H1 (cell line): Measurements from ENCODE around the gene COPS6. TPM values are rescaled to one million over a fixed set of nuclear protein-coding genes. Genes with fewer than 3 reads are reported as not detected.

ENCODE experiments used
- CTCF ChIA-PET: fragments of 300-600 bp; sonication (Branson Sonifier 250); formaldehyde crosslinking; loops from one replicate; lab custom pipeline; 2021; ENCODE audit not compliant: partially characterized antibody; lab: Charles Lee
- POLR2A ChIA-PET: fragments of 300-600 bp; sonication (Branson Sonifier 250); formaldehyde crosslinking; loops from one replicate; lab custom pipeline; 2021; ENCODE audit warnings: inconsistent platforms; ENCODE audit not compliant: partially characterized antibody; lab: Charles Lee
- DNase-seq, 2 experiments: peaks; one replicate each; pipeline versions ENCODE4 v3.0.0 to v3.0.0-alpha.2; 2010 to 2022; ENCODE audit warnings: low spot score in 2 of 2, low read depth in 1 of 2, mixed read lengths in 1 of 2
- FAIRE-seq: peaks from 2 replicates; lab custom pipeline; 2011; peaks lifted over from hg19 to GRCh38; lab: Jason Lieb, UNC
- H2AFZ ChIP-seq: 2 replicates; pipeline ENCODE4 v1.8.1; 2012; ENCODE audit warnings: low read length, inconsistent platforms
- H2AK5ac ChIP-seq: 2 replicates; pipeline ENCODE4 v1.6.1; 2013; ENCODE audit warnings: low read depth, low read length
- H2BK120ac ChIP-seq: replicated peaks from 2 replicates; pipeline ENCODE3; 2013; ENCODE audit warnings: low read depth, low read length, inconsistent platforms
- H2BK12ac ChIP-seq: 2 replicates; pipeline ENCODE4 v1.6.1; 2013; ENCODE audit warnings: low read depth, low read length
- H2BK15ac ChIP-seq: 2 replicates; pipeline ENCODE4 v1.6.1; 2013; ENCODE audit warnings: low read length
- H2BK20ac ChIP-seq: 2 replicates; pipeline ENCODE4 v1.6.1; 2013; ENCODE audit warnings: low read length
- H2BK5ac ChIP-seq: 2 replicates; pipeline ENCODE4 v1.6.1; 2013; ENCODE audit warnings: low read depth, low read length
- H3K14ac ChIP-seq: 2 replicates; pipeline ENCODE4 v1.6.1; 2013; ENCODE audit warnings: inconsistent platforms; ENCODE audit not compliant: insufficient read length
- H3K18ac ChIP-seq: 2 replicates; pipeline ENCODE4 v1.6.1; 2013; ENCODE audit warnings: low read length; ENCODE audit errors: extremely low read depth
- H3K23ac ChIP-seq: 2 replicates; pipeline ENCODE4 v1.6.1; 2013; ENCODE audit warnings: inconsistent platforms; ENCODE audit not compliant: insufficient read length
- H3K23me2 ChIP-seq: 2 replicates; pipeline ENCODE4 v1.6.1; 2013; ENCODE audit warnings: low read depth, low read length
- H3K27ac ChIP-seq: 2 replicates; pipeline ENCODE4 v1.6.1; 2011; ENCODE audit warnings: low read depth, low read length, inconsistent platforms
- H3K27me3 ChIP-seq, 4 experiments: replicated peaks in 1 of 4; 1 replicate in 1 of 4; 2 replicates in 3 of 4; pipeline versions ENCODE4 v1.6.1 to v1.8.1; 2011 to 2013; ENCODE audit warnings: low read length in 3 of 4, mild to moderate bottlenecking in 3 of 4, inconsistent platforms in 2 of 4, mixed read lengths in 2 of 4, moderate library complexity in 1 of 4; ENCODE audit not compliant: control insufficient read depth in 3 of 4, insufficient read depth in 3 of 4; ENCODE audit errors: extremely low read depth in 1 of 4
- H3K36me3 ChIP-seq, 4 experiments: 2 replicates each; pipeline versions ENCODE4 v1.6.1 to v1.8.1; 2011 to 2013; ENCODE audit warnings: mild to moderate bottlenecking in 4 of 4, low read length in 3 of 4, moderate library complexity in 2 of 4, control low read depth in 1 of 4, inconsistent platforms in 1 of 4; ENCODE audit not compliant: insufficient read depth in 4 of 4, control insufficient read depth in 2 of 4
- H3K4ac ChIP-seq: replicated peaks from 2 replicates; pipeline ENCODE3; 2013; ENCODE audit warnings: low read length, low read depth, mixed read lengths, inconsistent platforms; ENCODE audit not compliant: insufficient read length
- H3K4me1 ChIP-seq, 4 experiments: replicated peaks in 1 of 4; 1 replicate in 1 of 4; 2 replicates in 3 of 4; pipeline versions ENCODE4 v1.6.1 to v1.8.1; 2011 to 2013; ENCODE audit warnings: low read length in 3 of 4, inconsistent platforms in 2 of 4, mixed read lengths in 1 of 4; ENCODE audit not compliant: insufficient read depth in 4 of 4, control insufficient read depth in 3 of 4
- H3K4me2 ChIP-seq, 2 experiments: 2 replicates each; pipeline versions ENCODE4 v1.6.1 to v1.8.1; 2011 to 2013; ENCODE audit warnings: low read depth in 2 of 2, low read length in 2 of 2, control low read depth in 1 of 2, inconsistent platforms in 1 of 2, mild to moderate bottlenecking in 1 of 2; ENCODE audit not compliant: insufficient read depth in 1 of 2
- H3K4me3 ChIP-seq, 4 experiments: fragments of 200-600, 300-600 bp in 1 of 4; sonication (generic), shearing (Covaris generic), sonication (Bioruptor Twin) in 1 of 4; 2 replicates each; pipeline versions ENCODE4 v1.5.1 to v1.8.1; 2011 to 2016; ENCODE audit warnings: low read length in 4 of 4, low read depth in 3 of 4, control low read depth in 2 of 4, inconsistent platforms in 2 of 4, mild to moderate bottlenecking in 2 of 4, mixed read lengths in 1 of 4, moderate library complexity in 1 of 4; ENCODE audit not compliant: insufficient read depth in 2 of 4; ENCODE audit errors: extremely low read depth in 1 of 4
- H3K56ac ChIP-seq: replicated peaks from 2 replicates; pipeline ENCODE3; 2013; ENCODE audit warnings: low read depth, mild to moderate bottlenecking, mixed read lengths, low read length, inconsistent platforms; ENCODE audit not compliant: insufficient read length
- H3K79me1 ChIP-seq: 2 replicates; pipeline ENCODE4 v1.6.1; 2013; ENCODE audit warnings: low read depth, low read length, control low read depth
- H3K79me2 ChIP-seq, 2 experiments: 2 replicates each; pipeline versions ENCODE4 v1.6.1 to v1.8.1; 2012 to 2013; ENCODE audit warnings: low read length in 2 of 2, mild to moderate bottlenecking in 2 of 2, inconsistent platforms in 1 of 2; ENCODE audit not compliant: insufficient read depth in 2 of 2, control insufficient read depth in 1 of 2
- H3K9ac ChIP-seq, 4 experiments: replicated peaks in 1 of 4; 1 replicate in 1 of 4; 2 replicates in 3 of 4; pipeline versions ENCODE4 v1.6.1 to v1.8.1; 2011 to 2013; ENCODE audit warnings: low read depth in 3 of 4, low read length in 3 of 4, control low read depth in 2 of 4, mild to moderate bottlenecking in 2 of 4, moderate library complexity in 2 of 4, inconsistent platforms in 1 of 4; ENCODE audit errors: extremely low read depth in 1 of 4
- H3K9me3 ChIP-seq, 2 experiments: 2 replicates each; pipeline versions ENCODE4 v1.6.1 to v1.8.1; 2012 to 2013; ENCODE audit warnings: mild to moderate bottlenecking in 2 of 2, moderate library complexity in 2 of 2, control low read depth in 1 of 2, inconsistent platforms in 1 of 2, low read depth in 1 of 2, low read length in 1 of 2, mixed read lengths in 1 of 2; ENCODE audit not compliant: insufficient read depth in 2 of 2
- H4K20me1 ChIP-seq, 2 experiments: replicated peaks in 1 of 2; 2 replicates each; pipeline versions ENCODE3 to v1.8.1; 2011 to 2013; ENCODE audit warnings: inconsistent platforms in 2 of 2, low read length in 2 of 2, mild to moderate bottlenecking in 1 of 2; ENCODE audit not compliant: insufficient read depth in 2 of 2, control insufficient read depth in 1 of 2
- H4K5ac ChIP-seq: 2 replicates; pipeline ENCODE4 v1.6.1; 2013; ENCODE audit warnings: low read length, low read depth, mixed read lengths, inconsistent platforms; ENCODE audit not compliant: insufficient read length
- H4K8ac ChIP-seq: 2 replicates; pipeline ENCODE4 v1.8.0; 2013; ENCODE audit warnings: mild to moderate bottlenecking, moderate library complexity, low read length, inconsistent platforms; ENCODE audit not compliant: insufficient read depth; ENCODE audit errors: extremely low read depth
- H4K91ac ChIP-seq: replicated peaks from 2 replicates; pipeline ENCODE3; 2013; ENCODE audit warnings: low read length, mixed read lengths, inconsistent platforms; ENCODE audit not compliant: insufficient read length
- ASH2L ChIP-seq: fragments of 200-600, 300-600 bp; sonication (generic); IDR thresholded peaks from one replicate; pipeline ENCODE4 v1.7.1; 2017; ENCODE audit warnings: low read length
- CREB1 ChIP-seq: IDR thresholded peaks from 2 replicates; pipeline ENCODE4 v1.6.1; 2012; ENCODE audit warnings: inconsistent platforms
- E2F6 ChIP-seq: IDR thresholded peaks from 2 replicates; pipeline ENCODE4 v1.6.1; 2012; ENCODE audit warnings: inconsistent platforms
- POLR2AphosphoS5 ChIP-seq: IDR thresholded peaks from 2 replicates; pipeline ENCODE4 v1.6.1; 2011; ENCODE audit warnings: low read depth, low read length
- WGBS, 2 experiments: shearing (Covaris generic) in 1 of 2; methylation state at CpG; one replicate each; pipeline versions ENCODE4 v1.1.6 to v1.1.7; 2013 to 2015; ENCODE audit warnings: low lambda C conversion rate in 2 of 2, mixed read lengths in 2 of 2, inconsistent platforms in 1 of 2, low coverage in 1 of 2, missing lambda C conversion rate in 1 of 2; ENCODE audit not compliant: insufficient replicate concordance in 2 of 2, insufficient coverage in 1 of 2, insufficient read length in 1 of 2; ENCODE audit errors: extremely low coverage in 1 of 2, missing lambda C conversion rate in 1 of 2; 5-methylcytosine and 5-hydroxymethylcytosine counted together
- polyA plus RNA-seq, 7 experiments: library from polyadenylated mRNA; depleted of rRNA in 3 of 7; stranded (reverse) in 5 of 7; unstranded in 2 of 7; fragments of >200 nt in 5 of 7; fragments of 200-250 nt in 2 of 7; gene quantifications; 1 replicate in 5 of 7; 2 replicates in 1 of 7; 4 replicates in 1 of 7; pipeline versions ENCODE4 v1.2.1 to v1.2.3, GENCODE V29; 2011 to 2013; ENCODE audit warnings: missing spikeins in 2 of 7, mixed read lengths in 2 of 7
- total RNA-seq: library from RNA; stranded (reverse); fragmentation: NEBNext Ultra II Directional; extraction: Animal tissue kit (Norgen Biotek cat#: 25700); gene quantifications from 2 replicates; pipeline ENCODE4 v1.2.1, GENCODE V29; 2021

The COPS6 gene
- total and polyA plus RNA-seq, 2 of the 8 experiments (the other 6 are each of a cell fraction or from before 2014, with no cell fraction given): 127 to 225 TPM

- Histone ChIP-seq H2BK5ac (no peak overlapping the region), H3K4me3 (peak overlapping the region; percentile 84 to 90 (median 88)), H3K79me2 (no peaks in the 10 kb centered on the region), H2BK120ac (no peak overlapping the region), H3K4ac (peak overlapping the region; percentile 91), H3K79me1 (no peaks in the 10 kb centered on the region), H3K14ac (no peak overlapping the region), H3K4me1 (peaks cover 0 to 8% (median 0%) of the 10 kb centered on the region in 4 experiments; a peak in 2 of 7 replicates), H3K27me3 (peaks cover 0 to 11% (median 0%) of the 10 kb centered on the region in 4 experiments; a peak in 2 of 7 replicates), H2AK5ac (no peak overlapping the region), H3K9me3 (no peaks in the 10 kb centered on the region), H2BK20ac (no peak overlapping the region), H4K91ac (peak overlapping the region; percentile 98), H3K23me2 (peaks cover 8% of the 10 kb centered on the region; the same call in 1 of the 2 replicates), H2BK12ac (no peak overlapping the region; the same call in 1 of the 2 replicates), H3K56ac (peak overlapping the region; percentile 10), H3K23ac (no peak overlapping the region), H3K18ac (peak overlapping the region; percentile 75), H2AFZ (peak overlapping the region; percentile 4; the same call in 1 of the 2 replicates), H4K8ac (0 out of 2 replicates have a peak overlapping the region, but pooled peaks have one; percentile 73), H3K4me2 (peak overlapping the region; percentile 74 to 90), H2BK15ac (no peak overlapping the region; the same call in 1 of the 2 replicates), H4K20me1 (no peaks in the 10 kb centered on the region), H3K9ac (peak overlapping the region in 3 of 4 experiments; percentile 9 to 91 (median 24); a peak in 4 of 7 replicates), H3K27ac (no peak overlapping the region), H3K36me3 (no peaks in the 10 kb centered on the region), H4K5ac (no peak overlapping the region)
- CTCF ChIA-PET: interaction anchor here (0.5 to 9.0 kb wide), 10 partner anchors 17 to 214 kb away, joined by 3 to 108 read pairs (median 4); partner anchors contain the start of genes AP4M1, GAL3ST4, GPC2 and LAMTOR4
- TF ChIP-seq CREB1 (no peak), POLR2AphosphoS5 (peak; percentile 20; the same call in 1 of the 2 replicates), ASH2L (peak; percentile 24), E2F6 (0 out of 2 replicates have a peak, but pooled peaks have one; percentile 16)
- no peak for FAIRE-seq
- DNase-seq: peak in 1 of 2 experiments; percentile 66
- POLR2A ChIA-PET: interaction anchor here (0.6 to 4.1 kb wide), 20 partner anchors 8 to 53 kb away, joined by 3 to 68 read pairs (median 4); partner anchors contain the start of genes AP4M1, GAL3ST4, GPC2 and LAMTOR4
- WGBS, 2 experiments: 11% methylated on average over 26 of the region's 37 CpGs; no CpG with 5 or more reads in 1 of the 2 experiments
These were observed 39.3 kb downstream of the COPS6 start for GRCh38 chr7:100127866-100128636.
